ENCODE results near the gene CCDC18.
"Not testable (repeated sequence)": the region's sequence is repeated elsewhere in the genome, so short reads cannot be mapped to it uniquely, and the experiment has no call there.

CCDC18 gene, protein sequence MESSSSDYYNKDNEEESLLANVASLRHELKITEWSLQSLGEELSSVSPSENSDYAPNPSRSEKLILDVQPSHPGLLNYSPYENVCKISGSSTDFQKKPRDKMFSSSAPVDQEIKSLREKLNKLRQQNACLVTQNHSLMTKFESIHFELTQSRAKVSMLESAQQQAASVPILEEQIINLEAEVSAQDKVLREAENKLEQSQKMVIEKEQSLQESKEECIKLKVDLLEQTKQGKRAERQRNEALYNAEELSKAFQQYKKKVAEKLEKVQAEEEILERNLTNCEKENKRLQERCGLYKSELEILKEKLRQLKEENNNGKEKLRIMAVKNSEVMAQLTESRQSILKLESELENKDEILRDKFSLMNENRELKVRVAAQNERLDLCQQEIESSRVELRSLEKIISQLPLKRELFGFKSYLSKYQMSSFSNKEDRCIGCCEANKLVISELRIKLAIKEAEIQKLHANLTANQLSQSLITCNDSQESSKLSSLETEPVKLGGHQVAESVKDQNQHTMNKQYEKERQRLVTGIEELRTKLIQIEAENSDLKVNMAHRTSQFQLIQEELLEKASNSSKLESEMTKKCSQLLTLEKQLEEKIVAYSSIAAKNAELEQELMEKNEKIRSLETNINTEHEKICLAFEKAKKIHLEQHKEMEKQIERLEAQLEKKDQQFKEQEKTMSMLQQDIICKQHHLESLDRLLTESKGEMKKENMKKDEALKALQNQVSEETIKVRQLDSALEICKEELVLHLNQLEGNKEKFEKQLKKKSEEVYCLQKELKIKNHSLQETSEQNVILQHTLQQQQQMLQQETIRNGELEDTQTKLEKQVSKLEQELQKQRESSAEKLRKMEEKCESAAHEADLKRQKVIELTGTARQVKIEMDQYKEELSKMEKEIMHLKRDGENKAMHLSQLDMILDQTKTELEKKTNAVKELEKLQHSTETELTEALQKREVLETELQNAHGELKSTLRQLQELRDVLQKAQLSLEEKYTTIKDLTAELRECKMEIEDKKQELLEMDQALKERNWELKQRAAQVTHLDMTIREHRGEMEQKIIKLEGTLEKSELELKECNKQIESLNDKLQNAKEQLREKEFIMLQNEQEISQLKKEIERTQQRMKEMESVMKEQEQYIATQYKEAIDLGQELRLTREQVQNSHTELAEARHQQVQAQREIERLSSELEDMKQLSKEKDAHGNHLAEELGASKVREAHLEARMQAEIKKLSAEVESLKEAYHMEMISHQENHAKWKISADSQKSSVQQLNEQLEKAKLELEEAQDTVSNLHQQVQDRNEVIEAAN (N-terminal part only)

DNA sequence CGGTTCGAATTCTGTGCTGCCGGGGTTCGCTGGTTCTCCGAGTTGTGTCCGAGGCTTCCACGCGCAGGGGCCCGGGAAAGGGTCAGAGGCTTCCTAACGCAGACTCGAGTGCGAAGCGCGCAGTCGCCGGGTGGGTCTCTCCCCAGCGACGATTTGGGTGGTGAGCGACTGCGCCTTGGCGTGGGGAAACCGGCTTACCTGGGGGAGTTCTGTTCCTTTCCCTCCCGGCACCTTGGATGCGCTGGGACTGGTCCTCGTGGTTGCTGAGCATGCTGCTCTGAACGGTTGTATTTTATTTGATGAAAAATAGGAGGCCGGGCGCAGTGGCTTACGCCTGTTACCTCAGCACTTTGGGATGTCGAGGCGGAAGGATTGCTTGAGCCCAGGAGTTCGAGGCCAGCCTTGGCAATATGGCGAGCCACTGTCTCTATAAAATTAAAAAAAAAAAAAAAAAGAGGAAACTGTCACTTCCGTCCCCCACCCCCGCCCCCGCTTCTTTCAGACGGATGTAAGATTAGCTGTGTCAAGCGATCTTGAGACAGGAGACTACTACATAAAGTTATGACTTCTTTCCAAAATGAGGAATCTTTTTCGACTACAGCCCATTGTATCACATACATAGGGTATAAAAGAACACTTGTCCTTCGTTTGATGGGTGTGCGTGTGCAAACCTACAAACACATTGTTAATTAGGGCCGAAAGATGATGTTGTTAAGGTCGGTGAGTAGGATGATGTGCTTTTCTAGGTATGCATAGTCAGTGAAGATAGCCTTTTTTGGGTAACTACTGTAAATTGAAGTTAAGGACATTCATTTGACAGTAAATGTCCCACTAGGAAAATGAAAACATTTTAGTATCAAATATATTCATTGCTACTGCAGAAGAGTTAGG is at the start of gene CCDC18:
Gene CCDC18, plus strand, starts transcription at position 2 of the 891 bp plus-strand sequence. CDS start 2,638 bp downstream, outside the sequence.
- no peak for FAIRE-seq

DNA sequence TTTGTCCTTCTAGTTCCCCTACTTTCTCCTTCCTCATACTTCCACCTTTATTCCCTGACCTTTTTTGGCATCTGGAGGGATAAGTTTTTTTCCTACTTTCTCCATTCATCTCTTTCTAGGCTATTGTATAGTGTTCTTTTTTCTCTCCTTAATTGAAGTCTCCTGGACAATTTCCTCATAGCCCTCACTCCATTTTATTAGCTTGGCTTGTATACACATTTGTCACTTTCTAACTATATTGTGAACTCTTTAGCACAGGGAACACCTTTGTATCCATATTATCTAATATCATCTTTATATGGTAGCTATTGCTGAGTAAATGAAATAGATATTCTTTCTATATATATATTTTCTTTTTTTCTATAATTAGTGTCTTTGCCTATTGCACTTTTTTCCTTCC is 47.9 kb upstream of the CCDC18 start:
- FAIRE-seq = no peak

DNA sequence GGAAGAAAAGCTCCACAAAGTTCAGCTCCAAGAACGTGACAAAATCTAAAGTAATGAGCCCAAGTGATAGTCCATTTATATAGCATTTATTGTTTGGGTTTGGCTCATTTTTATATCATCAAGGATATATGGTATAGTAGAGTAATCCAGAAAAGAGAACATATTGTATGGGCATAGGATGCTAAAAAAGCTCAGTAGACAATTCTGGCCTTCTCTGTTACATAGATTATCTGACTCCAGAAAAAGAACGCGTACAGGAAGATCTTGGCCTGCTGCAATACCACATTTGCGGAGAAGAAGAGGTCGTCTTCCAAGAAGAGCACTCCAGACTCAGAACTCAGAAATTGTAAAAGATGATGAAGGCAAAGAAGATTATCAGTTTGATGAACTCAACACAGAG is 44.1 kb upstream of the CCDC18 start:
- no peak for FAIRE-seq

DNA sequence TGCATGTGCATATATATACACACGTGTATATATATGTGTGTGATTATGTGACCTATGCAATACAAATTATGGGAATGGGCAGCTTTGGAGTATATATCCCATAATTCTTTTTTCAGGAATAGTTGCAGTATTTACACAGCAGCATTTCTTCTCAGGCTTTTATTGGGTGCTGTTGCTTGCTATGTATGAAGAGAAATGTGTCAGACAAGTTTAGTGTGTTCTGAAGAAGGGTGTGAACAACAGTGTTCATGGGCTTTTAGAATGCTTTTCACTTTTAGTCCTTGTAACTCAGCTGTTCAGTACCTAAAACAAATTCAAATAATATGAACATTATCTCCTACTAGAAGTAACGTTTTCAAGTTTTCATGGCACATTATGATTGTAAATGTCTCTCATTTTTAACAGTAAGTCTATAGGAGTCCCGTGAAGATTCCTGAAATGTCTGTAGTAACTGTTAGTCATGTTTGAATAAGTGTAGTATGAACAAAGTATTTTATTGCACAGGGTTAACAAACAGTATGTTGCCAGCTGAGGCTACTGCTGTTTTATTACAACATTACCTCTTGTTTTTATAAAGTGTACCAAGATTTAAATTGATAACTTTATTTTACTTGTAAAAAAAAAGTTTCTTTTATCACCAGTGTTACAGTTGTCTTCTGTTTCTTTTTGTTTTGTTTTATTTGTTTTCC is 42.8 kb upstream of the CCDC18 start:
- no peak for FAIRE-seq

DNA sequence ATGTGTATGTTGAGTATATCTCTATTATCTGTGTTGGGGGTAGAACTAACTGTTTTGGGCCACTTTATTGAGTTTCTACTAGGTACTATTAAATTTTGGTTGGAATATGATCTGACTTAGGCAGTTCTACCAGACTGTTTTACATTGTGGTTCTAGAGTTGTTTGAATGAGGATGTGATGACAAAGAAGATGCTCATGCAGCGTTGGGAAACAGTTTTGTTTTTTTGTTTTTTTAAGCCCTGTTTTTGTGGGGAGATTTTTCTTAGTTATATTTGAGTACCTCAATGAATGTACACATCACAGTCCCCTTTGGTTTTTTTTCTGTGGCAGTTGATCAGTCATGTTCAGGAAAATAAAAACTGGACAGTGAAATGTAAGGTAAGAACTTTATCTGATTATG is 40.4 kb upstream of the CCDC18 start:
- FAIRE-seq = no peak

DNA sequence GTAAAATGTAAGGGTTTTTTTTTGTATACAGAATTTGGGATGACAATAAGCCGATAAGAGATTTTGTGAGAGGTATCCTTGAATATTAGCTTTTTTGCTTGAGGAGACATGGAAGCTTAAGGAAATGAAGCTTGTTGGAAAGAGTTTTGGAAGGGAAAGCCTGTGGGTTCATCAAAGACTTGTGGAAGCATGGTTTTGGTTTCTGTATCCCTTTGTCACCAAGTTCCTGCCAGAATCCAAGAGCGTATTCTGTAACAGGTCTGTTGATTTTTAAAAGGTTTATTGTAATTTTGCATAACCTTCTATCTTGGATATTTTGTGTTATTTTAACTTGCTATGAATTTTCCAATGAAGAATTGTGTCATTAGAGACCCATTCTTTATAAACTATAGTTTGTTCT is 38.4 kb upstream of the CCDC18 start:
- no peak for FAIRE-seq

DNA sequence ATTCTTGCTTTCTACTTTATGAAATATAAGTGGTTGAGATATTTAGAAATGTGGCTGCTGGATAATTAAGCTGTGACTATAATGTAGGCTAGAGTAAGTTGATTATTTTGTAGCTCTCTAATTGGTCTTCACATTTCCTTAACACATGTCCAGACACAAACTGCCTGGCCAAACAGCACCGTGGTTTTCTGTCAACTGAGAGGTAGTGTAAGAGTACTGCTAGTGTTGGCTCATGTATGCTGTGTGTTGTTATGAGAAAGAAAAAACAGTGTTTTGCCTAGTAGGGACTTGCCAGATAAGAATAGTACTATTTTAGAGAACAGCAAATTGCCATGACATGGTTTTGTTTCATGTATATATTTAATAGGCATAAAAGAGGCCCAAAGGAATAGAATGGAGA is 37.4 kb upstream of the CCDC18 start:
- no peak for FAIRE-seq

DNA sequence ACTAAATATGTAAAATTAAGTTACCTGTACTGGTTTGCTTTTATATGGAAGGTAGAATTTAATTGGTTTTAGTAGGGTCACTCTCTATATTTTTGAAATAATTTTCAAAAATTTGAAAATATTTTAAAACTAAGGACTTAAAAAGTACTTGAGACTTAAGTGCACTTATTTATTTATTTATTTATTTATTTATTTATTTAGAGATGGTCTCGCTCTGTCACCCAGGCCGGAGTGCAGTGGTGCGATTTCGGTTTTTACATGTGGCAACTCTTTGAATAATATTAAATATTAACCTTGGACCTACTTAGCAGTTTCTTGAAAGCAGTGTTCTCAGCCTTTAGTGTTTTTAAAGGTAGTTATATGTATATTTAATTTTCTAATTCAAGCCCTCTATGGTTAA is 36.8 kb upstream of the CCDC18 start:
- no peak for FAIRE-seq

DNA sequence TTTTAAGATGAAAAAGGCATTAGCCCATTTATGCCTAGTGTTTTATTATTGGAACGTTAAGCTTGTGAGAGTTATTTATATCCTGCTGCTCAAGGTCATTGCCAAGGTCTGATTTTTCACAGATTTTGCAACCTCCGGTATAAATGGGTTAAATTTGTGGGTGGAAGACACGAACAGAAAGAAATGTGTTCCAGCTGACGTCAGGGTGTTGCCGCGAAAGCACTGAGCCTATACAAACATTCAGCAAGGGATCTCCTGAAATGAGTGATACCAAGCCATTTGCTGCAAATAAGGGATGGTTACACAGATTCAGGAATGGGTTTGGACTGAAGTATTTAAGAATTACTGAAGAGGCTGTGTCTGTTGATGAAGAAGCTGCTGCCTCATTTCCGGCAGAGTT is 32.5 kb upstream of the CCDC18 start:
- FAIRE-seq = no peak

DNA sequence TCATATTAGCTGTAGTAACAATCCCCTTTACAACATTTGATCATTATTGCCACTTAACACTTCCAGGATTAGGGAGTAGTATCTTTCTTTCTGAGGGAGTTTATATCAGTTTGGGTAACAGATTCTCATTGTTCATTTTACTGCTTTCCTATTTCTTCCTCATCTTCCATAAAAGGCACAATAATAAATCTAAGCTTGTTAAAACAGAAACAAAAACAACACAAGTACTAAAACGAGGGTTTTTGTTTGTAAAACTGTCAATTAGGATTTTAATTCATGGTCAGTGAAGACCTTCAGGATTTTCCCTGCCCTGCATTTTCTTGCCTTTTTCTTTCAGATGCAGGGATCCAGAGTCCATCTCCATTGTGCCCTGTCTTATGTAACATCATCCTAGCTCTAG is 29.8 kb upstream of the CCDC18 start:
- no peak for FAIRE-seq

DNA sequence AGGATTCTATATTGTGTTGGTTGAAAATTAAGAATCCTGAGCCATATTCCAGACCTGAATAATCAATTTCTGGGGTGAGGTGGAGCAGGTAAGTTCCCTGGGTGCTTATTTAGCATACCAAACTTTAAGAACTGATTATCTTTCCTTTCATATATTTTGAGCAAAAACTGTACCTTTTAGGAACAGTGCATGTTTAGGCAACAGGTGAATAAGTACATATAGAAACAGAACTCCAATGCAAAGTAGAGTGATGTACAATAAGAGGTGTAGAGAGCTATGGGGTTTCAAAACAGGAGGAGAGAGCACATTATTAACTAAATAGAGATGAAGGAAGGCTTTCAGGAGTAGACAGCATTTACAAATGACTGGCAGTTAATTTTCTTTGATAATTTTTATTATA is 29.1 kb upstream of the CCDC18 start:
- FAIRE-seq = no peak

DNA sequence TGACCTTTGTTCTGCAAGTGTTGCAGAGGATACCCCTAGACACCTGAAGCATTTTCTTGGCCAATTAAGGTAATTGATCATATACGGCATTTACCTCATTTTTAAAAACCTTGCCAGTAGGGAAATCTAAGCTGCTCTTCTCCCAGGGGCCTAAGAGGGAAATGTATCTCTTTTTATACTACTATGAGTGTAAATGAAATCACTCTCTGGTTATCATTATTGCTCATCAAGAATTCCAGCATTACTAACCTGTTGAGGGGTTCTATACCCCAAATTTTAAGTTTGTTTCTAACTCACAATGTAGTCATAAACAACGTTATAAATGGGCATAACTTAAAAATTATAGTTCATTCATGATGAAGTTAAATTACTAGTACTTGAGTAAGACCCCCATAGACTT is 27.7 kb upstream of the CCDC18 start:
- no peak for FAIRE-seq

DNA sequence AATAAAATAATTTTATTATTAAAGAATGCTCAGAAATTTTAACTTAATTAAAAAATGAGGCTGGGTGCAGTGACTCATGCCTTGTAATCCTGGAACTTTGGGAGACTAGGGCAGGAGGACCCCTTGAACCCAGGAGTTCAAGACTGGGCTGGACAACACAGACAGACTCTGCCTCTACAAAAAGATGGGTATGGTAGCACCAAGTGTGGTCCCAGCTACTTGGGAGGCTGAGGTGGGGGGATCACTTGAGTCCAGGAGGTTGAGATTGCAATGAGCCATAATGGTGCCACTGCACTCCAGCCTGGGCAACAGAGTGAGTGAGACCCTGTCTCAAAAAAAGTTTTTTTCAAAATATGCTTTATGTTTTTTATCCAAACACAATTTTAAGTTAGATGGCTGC is 25.6 kb upstream of the CCDC18 start:
- FAIRE-seq = no peak

DNA sequence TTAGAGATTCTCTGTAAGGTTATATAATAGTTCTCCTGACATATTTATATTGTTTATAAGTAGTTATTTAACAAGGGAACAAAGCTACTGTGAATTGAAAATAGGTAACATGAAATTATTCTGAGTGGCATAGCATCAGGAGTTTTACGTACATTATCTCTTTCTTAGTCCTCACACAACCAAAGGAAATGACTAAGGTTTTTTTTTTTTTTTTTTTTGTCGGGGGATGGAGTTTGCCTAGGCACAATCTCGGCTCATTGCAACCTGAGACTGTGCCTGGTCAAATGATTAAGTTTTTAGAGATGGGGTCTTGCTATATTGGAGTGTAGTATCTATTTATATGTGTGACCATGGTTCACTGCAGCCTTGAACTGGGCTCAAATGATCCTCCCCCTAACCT is 25.2 kb upstream of the CCDC18 start:
- no peak for FAIRE-seq

DNA sequence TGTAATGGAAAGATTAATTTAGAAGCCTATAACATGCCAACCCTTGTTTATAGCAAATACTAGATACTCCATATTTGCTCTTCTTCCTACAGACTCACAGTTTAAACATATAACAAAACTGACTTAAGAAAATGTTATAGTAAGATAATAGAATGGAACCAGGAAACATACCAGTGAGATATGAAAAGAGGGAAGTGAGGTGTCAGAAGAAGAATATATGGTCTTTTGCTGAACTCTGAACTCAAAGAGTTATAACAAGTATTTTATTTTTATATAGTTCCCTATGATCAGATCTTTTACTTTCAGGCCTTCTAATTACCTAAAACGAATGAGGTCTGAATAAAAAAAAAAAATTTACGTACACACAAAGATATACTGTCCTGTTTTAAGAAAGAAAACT is 21.2 kb upstream of the CCDC18 start:
- FAIRE-seq = no peak

DNA sequence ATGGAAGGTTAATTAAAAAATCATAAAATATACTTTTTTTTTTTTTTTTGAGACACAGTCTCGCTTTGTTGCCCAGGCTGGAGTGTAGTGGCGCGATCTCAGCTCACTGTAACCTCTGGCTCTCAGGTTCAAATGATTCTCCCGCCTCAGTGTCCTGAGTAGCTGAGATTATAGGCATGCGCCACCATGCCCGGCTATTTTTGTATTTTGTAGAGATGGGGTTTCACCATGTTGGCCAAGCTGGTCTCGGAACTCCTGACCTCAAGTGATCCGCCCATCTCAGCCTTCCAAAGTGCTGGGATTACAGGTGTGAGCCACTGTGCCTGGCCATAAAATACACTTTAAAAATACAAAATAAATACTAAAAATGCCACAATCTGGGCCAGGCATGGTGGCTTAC is 17.2 kb upstream of the CCDC18 start:
- FAIRE-seq = not testable (repeated sequence)

DNA sequence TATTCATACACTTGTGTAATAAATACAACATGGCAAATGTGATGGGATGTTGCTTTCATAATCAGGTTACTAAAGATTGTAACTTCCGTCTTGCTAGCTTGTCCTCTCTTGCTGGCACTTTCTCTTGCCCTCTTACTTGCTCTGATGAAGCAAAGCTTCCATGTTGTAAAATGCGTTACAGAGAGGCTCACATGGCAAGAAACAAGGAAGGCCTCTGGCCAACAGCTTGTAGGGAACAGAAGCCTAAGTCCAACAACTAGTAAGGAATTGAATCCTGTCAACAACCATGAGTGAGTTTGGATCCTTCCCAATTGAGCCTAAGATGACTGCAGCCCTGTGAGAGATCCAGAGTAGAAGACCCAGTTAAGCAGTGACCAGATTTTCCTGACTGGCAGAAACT is 15.7 kb upstream of the CCDC18 start:
- no peak for FAIRE-seq

DNA sequence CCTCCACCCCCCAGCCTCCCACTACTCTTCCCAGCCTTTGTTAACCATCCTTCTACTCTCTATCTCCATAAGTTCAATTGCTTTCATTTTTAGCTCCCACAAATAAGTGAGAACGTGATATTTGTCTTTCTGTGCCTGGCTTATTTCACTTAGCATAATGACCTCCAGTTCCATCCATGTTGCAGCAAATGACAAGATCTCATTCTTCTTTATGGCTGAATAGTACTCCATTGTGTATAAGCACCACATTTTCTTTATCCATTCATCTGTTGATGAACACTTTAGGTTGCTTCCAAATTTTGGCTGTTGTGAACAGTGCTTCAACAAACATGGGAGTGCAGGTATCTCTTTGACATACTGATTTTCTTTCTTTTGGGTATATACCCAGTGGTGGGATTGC is 14.6 kb upstream of the CCDC18 start:
- not testable (repeated sequence) for FAIRE-seq

DNA sequence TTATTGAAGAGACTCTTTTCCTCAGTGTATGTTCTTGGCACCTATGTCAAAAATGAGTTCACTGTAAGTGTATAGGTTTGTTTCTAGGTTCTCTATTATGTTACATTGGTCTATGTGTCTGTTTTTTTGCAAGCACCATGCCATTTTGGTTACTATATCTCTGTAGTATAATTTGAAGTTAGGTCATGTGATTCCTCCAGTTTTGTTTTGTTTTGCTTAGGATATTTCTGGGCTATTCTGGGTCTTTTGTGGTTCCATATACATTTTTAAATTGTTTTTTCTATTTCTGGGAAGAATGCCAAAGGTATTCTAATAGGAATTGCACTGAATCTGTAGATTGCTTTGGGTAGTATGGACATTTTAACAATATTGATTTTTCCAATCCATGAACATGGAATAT is 13.5 kb upstream of the CCDC18 start:
- FAIRE-seq = no peak

DNA sequence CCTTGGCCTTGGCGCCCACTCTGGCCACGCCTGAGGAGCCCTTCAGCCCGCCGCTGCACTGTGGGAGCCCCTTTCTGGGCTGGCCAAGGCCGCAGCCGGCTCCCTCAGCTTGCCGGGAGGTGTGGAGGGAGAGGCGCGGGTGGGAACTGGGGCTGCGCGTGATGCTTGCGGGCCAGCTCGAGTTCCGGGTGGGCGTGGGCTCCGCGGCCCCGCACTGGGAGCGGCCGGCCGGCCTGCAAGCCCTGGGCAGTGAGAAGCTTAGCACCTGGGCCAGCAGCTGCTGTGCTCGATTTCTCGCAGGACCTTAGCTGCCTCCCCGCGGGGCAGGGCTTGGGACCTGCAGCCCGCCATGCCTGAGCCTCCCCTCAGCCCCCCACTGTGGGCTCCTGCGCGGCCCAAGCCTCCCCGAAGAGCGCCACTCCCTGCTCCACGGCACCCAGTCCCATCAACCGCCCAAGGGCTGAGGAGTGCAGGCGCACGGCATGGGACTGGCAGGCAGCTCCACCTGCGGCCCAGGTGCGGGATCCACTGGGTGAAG is 10.3 kb upstream of the CCDC18 start:
- not testable (repeated sequence) for FAIRE-seq

DNA sequence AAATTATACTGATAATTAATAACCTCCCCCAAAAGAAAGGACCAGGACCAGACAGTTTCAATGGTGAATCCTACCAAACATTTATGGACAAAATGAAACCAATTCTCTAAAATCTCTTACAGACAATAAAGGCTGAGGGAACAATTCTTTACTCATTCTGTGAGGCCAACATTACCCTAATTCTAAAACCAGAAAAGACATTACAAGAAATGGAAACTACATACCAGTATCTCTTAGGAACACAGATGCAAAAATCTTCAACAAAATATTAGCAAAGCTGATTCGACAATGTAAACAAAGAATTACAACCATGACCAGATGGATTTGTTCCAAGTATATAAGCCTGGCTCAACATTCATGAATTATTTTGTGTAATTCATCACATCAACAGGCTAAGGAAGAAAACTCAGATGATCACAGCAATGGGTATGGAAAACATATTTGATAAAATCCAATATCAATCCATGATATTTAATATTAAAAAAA is 8.9 kb upstream of the CCDC18 start:
- FAIRE-seq = no peak

Measured in TTC549 (cell line).